IMR-90 (cell line): Measurements from ENCODE around the gene GLRX3. TPM values are rescaled to one million over a fixed set of nuclear protein-coding genes. Genes with fewer than 3 reads are reported as not detected.

Experiments used
- ATAC-seq: fragments of 200-7000 bp; cut with Tn5 transposase; 2 replicates; pipeline ENCODE4 v1.9.1; 2020; ENCODE audit warnings: low read depth, mild to moderate bottlenecking, moderate library complexity
- BruUV-seq: library from RNA; stranded (reverse); fragments of 400-500 nt; replicated peaks from 2 replicates; lab custom pipeline; 2021; lab: Mats Ljungman, UMichigan
- CTCF ChIA-PET: fragments of 300-600 bp; formaldehyde crosslinking; extraction: SDS; loops from one replicate; lab custom pipeline; 2021; ENCODE audit warnings: antibody characterized with exemption; lab: Yijun Ruan, JAX
- POLR2A ChIA-PET: fragments of 300-600 bp; sonication (Branson Sonifier 250); formaldehyde crosslinking; loops from one replicate; lab custom pipeline; 2022; ENCODE audit warnings: antibody characterized with exemption; ENCODE audit not compliant: unreplicated experiment; lab: Charles Lee
- DNase-seq: peaks from one replicate; pipeline ENCODE4 v3.0.0; 2013
- H2AFZ ChIP-seq: replicated peaks from 2 replicates; pipeline ENCODE3; 2013; ENCODE audit warnings: low read length, mild to moderate bottlenecking; ENCODE audit not compliant: poor library complexity
- H2AK5ac ChIP-seq: 2 replicates; pipeline ENCODE4 v1.6.1; 2013; ENCODE audit warnings: low read depth, low read length, inconsistent platforms
- H2AK9ac ChIP-seq: replicated peaks from 2 replicates; pipeline ENCODE3; 2013; ENCODE audit warnings: mild to moderate bottlenecking, low read depth, low read length, moderate library complexity; ENCODE audit not compliant: poor library complexity
- H2BK120ac ChIP-seq: 2 replicates; pipeline ENCODE4 v1.6.1; 2013; ENCODE audit warnings: low read depth, low read length, inconsistent platforms
- H2BK15ac ChIP-seq: 3 replicates; pipeline ENCODE4 v1.6.1; 2013; ENCODE audit warnings: low read depth, low read length, inconsistent platforms
- H2BK20ac ChIP-seq: 2 replicates; pipeline ENCODE4 v1.6.1; 2013; ENCODE audit warnings: low read depth, mild to moderate bottlenecking, inconsistent platforms, low read length, moderate library complexity
- H2BK5ac ChIP-seq: 2 replicates; pipeline ENCODE4 v1.6.1; 2013; ENCODE audit warnings: mild to moderate bottlenecking, low read depth, low read length, inconsistent platforms; ENCODE audit not compliant: poor library complexity, severe bottlenecking
- H3K14ac ChIP-seq: replicated peaks from 2 replicates; pipeline ENCODE4 v1.6.1; 2013; ENCODE audit warnings: low read depth, low read length, inconsistent platforms
- H3K18ac ChIP-seq: 2 replicates; pipeline ENCODE4 v1.6.1; 2013; ENCODE audit warnings: low read depth, low read length, control low read depth
- H3K23ac ChIP-seq: 2 replicates; pipeline ENCODE4 v1.6.1; 2013; ENCODE audit warnings: low read depth, low read length, inconsistent platforms
- H3K27ac ChIP-seq: 2 replicates; pipeline ENCODE4 v1.5.1; 2013; ENCODE audit warnings: mild to moderate bottlenecking, control low read depth, low read length; ENCODE audit not compliant: insufficient read depth
- H3K27me3 ChIP-seq: 2 replicates; pipeline ENCODE4 v1.6.1; 2013; ENCODE audit warnings: low read length; ENCODE audit not compliant: control insufficient read depth, insufficient read depth
- H3K36me3 ChIP-seq: 2 replicates; pipeline ENCODE4 v1.6.1; 2013; ENCODE audit warnings: low read length, mixed read lengths; ENCODE audit not compliant: control insufficient read depth, insufficient read depth
- H3K4ac ChIP-seq: 2 replicates; pipeline ENCODE4 v1.6.1; 2013; ENCODE audit warnings: low read depth, low read length, inconsistent platforms
- H3K4me1 ChIP-seq: 2 replicates; pipeline ENCODE4 v1.6.1; 2013; ENCODE audit warnings: low read length, mixed read lengths; ENCODE audit not compliant: control insufficient read depth, insufficient read depth
- H3K4me2 ChIP-seq: 2 replicates; pipeline ENCODE4 v1.6.1; 2013; ENCODE audit warnings: low read depth, mild to moderate bottlenecking, control low read depth, low read length, moderate library complexity
- H3K4me3 ChIP-seq: 2 replicates; pipeline ENCODE4 v1.5.1; 2013; ENCODE audit warnings: low read depth, mild to moderate bottlenecking, control low read depth, low read length, moderate library complexity; ENCODE audit not compliant: insufficient read depth
- H3K56ac ChIP-seq: 2 replicates; pipeline ENCODE4 v1.6.1; 2013; ENCODE audit warnings: low read length, inconsistent platforms; ENCODE audit not compliant: insufficient read depth; ENCODE audit errors: extremely low read depth
- H3K79me1 ChIP-seq, 2 experiments: 2 replicates each; pipeline ENCODE4 v1.6.1; 2013; ENCODE audit warnings: low read length in 2 of 2, inconsistent platforms in 1 of 2, low read depth in 1 of 2
- H3K9ac ChIP-seq: 2 replicates; pipeline ENCODE4 v1.6.1; 2013; ENCODE audit warnings: low read depth, low read length, control low read depth
- H3K9me1 ChIP-seq: 2 replicates; pipeline ENCODE4 v1.6.1; 2013; ENCODE audit warnings: low read length, inconsistent platforms; ENCODE audit not compliant: insufficient read depth
- H3K9me3 ChIP-seq: 2 replicates; pipeline ENCODE4 v1.6.1; 2013; ENCODE audit warnings: low read length; ENCODE audit not compliant: control insufficient read depth, insufficient read depth
- H4K20me1 ChIP-seq: 2 replicates; pipeline ENCODE4 v1.6.1; 2013; ENCODE audit warnings: low read length, inconsistent platforms; ENCODE audit not compliant: insufficient read depth
- H4K5ac ChIP-seq: 2 replicates; pipeline ENCODE4 v1.6.1; 2013; ENCODE audit warnings: mild to moderate bottlenecking, low read depth, low read length, control low read depth
- H4K8ac ChIP-seq, 2 experiments: 2 replicates each; pipeline ENCODE4 v1.6.1; 2013; ENCODE audit warnings: low read depth in 2 of 2, low read length in 2 of 2, control low read depth in 1 of 2, inconsistent platforms in 1 of 2
- H4K91ac ChIP-seq: 2 replicates; pipeline ENCODE4 v1.6.1; 2013; ENCODE audit warnings: low read depth, low read length, inconsistent platforms; ENCODE audit not compliant: insufficient read depth
- FOS ChIP-seq: fragments of 150-350 bp; IDR thresholded peaks from 2 replicates; pipeline ENCODE4 v1.6.1; 2016; ENCODE audit warnings: low read depth, low read length
- MAZ ChIP-seq: IDR thresholded peaks from 2 replicates; pipeline ENCODE4 v1.6.1; 2012; ENCODE audit warnings: low read depth, mild to moderate bottlenecking, low read length, improper control_type of control experiment, moderate library complexity, borderline replicate concordance
- SMC3 ChIP-seq: fragments of 150-350 bp; IDR thresholded peaks from 2 replicates; pipeline ENCODE4 v1.6.1; 2016; ENCODE audit warnings: low read depth, mild to moderate bottlenecking, antibody characterized with exemption, low read length, moderate library complexity
- WGBS, 2 experiments: methylation state at CpG; one replicate each; pipeline versions ENCODE4 v1.1.5 to v1.1.7; 2013; ENCODE audit warnings: missing lambda C conversion rate in 2 of 2; ENCODE audit not compliant: insufficient read length in 1 of 2; ENCODE audit errors: extremely low coverage in 2 of 2; 5-methylcytosine and 5-hydroxymethylcytosine counted together
- dilution Hi-C: fragments of 300-500 bp; cut with HindIII; formaldehyde crosslinking; loops from one replicate; pipeline ENCODE4 v1.14.3; 2018; ENCODE audit warnings: low sequenced_read_pairs; ENCODE audit not compliant: unreplicated experiment
- in situ Hi-C: fragments of 300-500 bp; cut with MboI; formaldehyde crosslinking; loops from 3 replicates; pipeline ENCODE4 v1.14.3; 2019; ENCODE audit warnings: low sequenced_read_pairs, inconsistent platforms, mixed read lengths
- intact Hi-C: fragments of 100-400 bp; cut with micrococcal nuclease; formaldehyde crosslinking; loops from 2 replicates; pipeline ENCODE4 v1.10.0; 2022
- polyA plus RNA-seq, 3 experiments: library from polyadenylated mRNA; depleted of rRNA; stranded (reverse); fragments of >200 nt; gene quantifications; 2 replicates each; pipeline ENCODE4 v1.2.3, GENCODE V29; 2012; ENCODE audit warnings: low replicate concordance in 1 of 3
- total RNA-seq: library from RNA; depleted of rRNA; stranded (reverse); fragments of >200 nt; gene quantifications from 2 replicates; pipeline ENCODE4 v1.2.3, GENCODE V29; 2012; rRNA removed

Gene GLRX3
- total and polyA plus RNA-seq, 2 of the 4 experiments (the other 2 are of a cell fraction), result 78.7 to 81.7 TPM

DNA sequence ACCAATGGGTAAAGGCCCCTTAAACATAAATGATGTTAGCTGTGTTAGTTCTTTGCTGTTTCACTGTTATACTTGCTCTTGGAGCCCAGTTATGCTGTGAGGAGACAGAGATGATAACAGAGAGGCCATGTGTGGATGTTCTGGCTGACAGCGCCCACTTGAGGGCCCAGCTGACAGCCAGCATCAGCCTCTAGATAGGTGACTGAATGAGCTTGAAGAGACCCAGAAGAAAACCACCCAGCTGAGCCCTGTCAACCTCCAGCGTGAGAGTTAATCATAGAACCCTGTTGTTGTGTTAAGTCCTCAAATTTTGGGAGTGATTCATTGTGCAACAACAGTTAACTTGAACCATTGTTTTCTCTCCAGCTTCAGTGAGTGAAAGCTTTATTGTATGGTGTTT, 91.7 kb downstream of the GLRX3 start:
- Histone ChIP-seq H2AFZ (no peak overlapping the region), H2BK20ac (no peak overlapping the region), H3K4ac (no peak overlapping the region), H3K9ac (no peak overlapping the region), H4K5ac (no peak overlapping the region), H3K14ac (no peak overlapping the region), H4K20me1 (no peaks in the 10 kb centered on the region), H3K23ac (no peak overlapping the region), H3K4me3 (no peak overlapping the region), H3K9me3 (peaks cover 40% of the 10 kb centered on the region), H4K8ac (no peak overlapping the region), H3K4me2 (no peak overlapping the region), H2BK120ac (no peak overlapping the region), H3K36me3 (no peaks in the 10 kb centered on the region), H2AK5ac (no peak overlapping the region), H2BK15ac (no peak overlapping the region), H3K56ac (no peak overlapping the region), H3K27me3 (no peaks in the 10 kb centered on the region), H2AK9ac (no peak overlapping the region), H3K27ac (no peak overlapping the region), H3K4me1 (no peaks in the 10 kb centered on the region), H4K91ac (no peak overlapping the region), H2BK5ac (no peak overlapping the region), H3K79me1 (no peaks in the 10 kb centered on the region), H3K18ac (no peak overlapping the region), H3K9me1 (no peaks in the 10 kb centered on the region)
- dilution Hi-C loops, result no loop called here
- ChIA-PET CTCF (no interaction called here), POLR2A (no interaction called here)
- WGBS, 2 experiments, result no CpG with 5 or more reads among the region's 2 CpGs
- in situ Hi-C loops, result no loop called here
- ATAC-seq, result no peak
- no TSS peak for BruUV-seq
- intact Hi-C loops, result no loop called here
- TF ChIP-seq SMC3 (no peak), FOS (no peak), MAZ (no peak)
- DNase-seq, result no peak

Other genes with a start within 250 kb of the GLRX3 start
- gene EBF3, start 172.1 kb upstream of the GLRX3 start, total RNA-seq, result 0.36 and 0.56 TPM in 2 replicates
- 0.60 and 0.70 TPM in 2 replicates for gene EBF3, start 172.1 kb upstream of the GLRX3 start, polyA plus RNA-seq (2012; rRNA removed)
- gene C10orf143, start 25.6 kb upstream of the GLRX3 start, total RNA-seq, result 0.36 and 0.56 TPM in 2 replicates
- gene C10orf143, start 25.6 kb upstream of the GLRX3 start, polyA plus RNA-seq (2012; rRNA removed), result 0.60 and 0.66 TPM in 2 replicates